Keratinocyte (primary cell): ENCODE results near the gene ITGA2.
A peak's percentile ranks its signal among the peaks of the same experiment; 100 is the strongest.

Source experiments
- CTCF ChIP-seq, 3 experiments: IDR thresholded peaks in 1 of 3; conservative IDR thresholded peaks in 1 of 3; optimal IDR thresholded peaks in 1 of 3; 2 replicates in 2 of 3; 3 replicates in 1 of 3; pipeline versions ENCODE3 to v1.5.1; 2011; ENCODE audit warnings: low read length in 3 of 3, mild to moderate bottlenecking in 3 of 3, moderate library complexity in 2 of 3, control low read depth in 1 of 3, inconsistent platforms in 1 of 3; ENCODE audit not compliant: insufficient read depth in 2 of 3; ENCODE audit errors: extremely low read depth in 1 of 3
- EZH2 ChIP-seq: IDR thresholded peaks from one replicate; pipeline ENCODE4 v1.6.1; 2012; ENCODE audit warnings: inconsistent platforms, mild to moderate bottlenecking, low read length, moderate library complexity

GRCh38 chr5:53123702-53124101, 134.6 kb downstream of the ITGA2 start:
- TF ChIP-seq CTCF (optimal IDR thresholded peaks at IDR 0.05 in 1 of 3, IDR thresholded peaks at IDR 0.05 in 1 of 3, conservative IDR thresholded peaks at IDR 0.05 in 1 of 3; ENCODE audit: extremely low read depth in 1 of 3, insufficient read depth in 2 of 3, low read length in 3 of 3) (peak in 1 of 3 experiments; percentile 2), EZH2 (no peak)
